ENCODE measurements around the gene TMPRSS11F. TPM values are rescaled to one million over a fixed set of nuclear protein-coding genes. Genes with fewer than 3 reads are reported as not detected.

Gene TMPRSS11F
- total RNA-seq, 2 donors from 2014 or later: not detected

DNA sequence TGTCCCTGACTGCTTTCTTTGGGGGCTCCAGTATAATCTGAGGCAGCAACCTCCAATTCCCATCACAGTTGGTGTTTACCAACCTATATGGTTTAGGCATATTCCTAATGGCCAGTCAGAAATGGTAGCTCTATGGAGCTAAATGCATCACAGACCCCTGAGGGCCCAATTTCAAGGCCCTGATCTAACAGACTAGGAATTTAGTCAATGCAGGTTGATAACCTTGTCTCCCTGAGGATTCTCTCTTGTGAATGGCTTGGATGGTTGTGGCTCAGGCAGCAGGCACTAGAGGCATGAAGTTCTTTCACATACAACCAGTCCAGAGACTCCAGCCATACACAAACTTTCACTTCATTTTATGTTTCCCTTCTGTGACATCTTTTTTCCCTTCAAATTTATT is 59.4 kb downstream of the TMPRSS11F start:
- ATAC-seq (no peak), DNase-seq (no peak)
- H3K4me1 Mint-ChIP-seq: no peaks in the 10 kb centered on the region
- no peak overlapping the region for H3K27ac Mint-ChIP-seq
- no peaks in the 10 kb centered on the region for H3K27me3 Mint-ChIP-seq
- H3K36me3 Mint-ChIP-seq (ENCODE audit: low read depth): no peaks in the 10 kb centered on the region
- H3K9me3 ChIP-seq (ENCODE audit: control insufficient read depth, low read length, poor library complexity, severe bottlenecking): no peaks in the 10 kb centered on the region
- H3K4me3 Mint-ChIP-seq: no peak overlapping the region

DNA sequence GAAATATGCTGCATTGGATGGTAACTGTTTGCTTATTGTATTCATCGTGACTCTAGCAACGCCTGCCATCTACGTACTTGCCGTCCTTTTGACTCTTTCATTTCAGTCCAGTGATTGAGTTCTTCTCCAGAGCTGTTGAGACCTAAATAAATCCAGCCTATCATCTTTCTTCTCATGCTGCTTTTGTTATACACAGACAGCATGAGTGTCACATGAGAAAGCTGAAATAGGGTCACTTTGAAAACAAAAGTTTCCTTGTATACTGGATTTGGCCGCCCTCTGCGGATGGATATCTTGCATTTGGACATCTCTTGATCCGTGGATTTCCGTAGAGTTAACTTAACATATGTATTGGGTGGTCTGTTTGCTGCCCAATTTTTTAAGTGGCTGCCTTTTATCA is 67.2 kb downstream of the TMPRSS11F start:
- H3K36me3 Mint-ChIP-seq (ENCODE audit: low read depth): no peaks in the 10 kb centered on the region
- ATAC-seq: no peak
- H3K4me3 Mint-ChIP-seq: no peak overlapping the region
- H3K4me1 Mint-ChIP-seq: no peaks in the 10 kb centered on the region
- H3K27me3 Mint-ChIP-seq: no peaks in the 10 kb centered on the region
- no peaks in the 10 kb centered on the region for H3K9me3 ChIP-seq (ENCODE audit: control insufficient read depth, low read length, poor library complexity, severe bottlenecking)
- DNase-seq: no peak
- H3K27ac Mint-ChIP-seq: no peak overlapping the region

GRCh38 chr4:68038272-68038671 is 91.4 kb downstream of the TMPRSS11F start:
- H3K9me3 ChIP-seq (ENCODE audit: control insufficient read depth, low read length, poor library complexity, severe bottlenecking): no peaks in the 10 kb centered on the region
- no peak overlapping the region for H3K4me3 Mint-ChIP-seq
- ATAC-seq (no peak), DNase-seq (no peak)
- no peak overlapping the region for H3K27ac Mint-ChIP-seq
- no peaks in the 10 kb centered on the region for H3K36me3 Mint-ChIP-seq (ENCODE audit: low read depth)
- no peaks in the 10 kb centered on the region for H3K4me1 Mint-ChIP-seq
- no peaks in the 10 kb centered on the region for H3K27me3 Mint-ChIP-seq

DNA sequence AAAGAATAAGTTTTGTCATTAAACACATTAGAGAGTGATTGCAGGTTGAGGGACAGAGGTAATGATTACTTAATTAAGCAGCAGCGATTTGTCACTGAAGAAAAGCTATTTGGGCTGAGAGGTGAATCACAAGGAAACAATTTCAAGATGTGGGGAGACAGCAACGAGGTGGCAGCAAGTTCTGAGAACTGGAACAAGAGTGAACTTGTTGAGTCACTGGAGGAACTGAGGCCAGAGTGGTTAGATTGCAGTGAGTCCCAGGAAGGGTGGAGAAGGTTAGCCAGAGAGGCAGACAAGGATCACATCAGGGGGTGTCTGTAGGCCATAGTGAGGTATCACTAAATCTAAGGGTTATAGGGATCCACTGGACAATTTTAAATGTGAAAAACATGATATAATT is 108.5 kb downstream of the TMPRSS11F start:
- no peaks in the 10 kb centered on the region for H3K9me3 ChIP-seq (ENCODE audit: control insufficient read depth, low read length, poor library complexity, severe bottlenecking)
- Mint-ChIP-seq H3K27ac (no peak overlapping the region), H3K27me3 (no peaks in the 10 kb centered on the region), H3K4me1 (no peaks in the 10 kb centered on the region), H3K36me3 (ENCODE audit: low read depth) (no peaks in the 10 kb centered on the region), H3K4me3 (no peak overlapping the region)
- no peak for DNase-seq
- no peak for ATAC-seq

GRCh38 chr4:68011684-68012083 is 118.0 kb downstream of the TMPRSS11F start:
- no peak for ATAC-seq
- H3K4me3 Mint-ChIP-seq: no peak overlapping the region

More at GRCh38 chr4:68011684-68012083, 118.0 kb downstream of the TMPRSS11F start:
- Mint-ChIP-seq H3K27me3 (peaks cover 11% of the 10 kb centered on the region), H3K36me3 (ENCODE audit: low read depth) (no peaks in the 10 kb centered on the region), H3K4me1 (no peaks in the 10 kb centered on the region), H3K27ac (no peak overlapping the region)
- no peaks in the 10 kb centered on the region for H3K9me3 ChIP-seq (ENCODE audit: control insufficient read depth, low read length, poor library complexity, severe bottlenecking)
- DNase-seq: no peak

Other genes with a start within 250 kb of the TMPRSS11F start
- gene TMPRSS11D, start 245.9 kb downstream of the TMPRSS11F start, total RNA-seq: not detected
- not detected for gene TMPRSS11A, start 166.4 kb downstream of the TMPRSS11F start, total RNA-seq
- gene TMPRSS11B, start 115.8 kb upstream of the TMPRSS11F start, total RNA-seq: not detected
- gene YTHDC1, start 220.2 kb upstream of the TMPRSS11F start, total RNA-seq: 100 to 1,000 TPM; 231 to 258 TPM

Data from T-helper 17 cell (primary cell).